IPS-15b (cell line): ENCODE measurements around the gene SIGMAR1.

Experiments used
- H3K27me3 ChIP-seq: one replicate; pipeline ENCODE4 v1.6.1; 2013; ENCODE audit warnings: low read length; ENCODE audit not compliant: control insufficient read depth, insufficient read depth
- H3K36me3 ChIP-seq: one replicate; pipeline ENCODE4 v1.6.1; 2013; ENCODE audit warnings: low read length; ENCODE audit not compliant: control insufficient read depth, insufficient read depth
- H3K4me1 ChIP-seq: one replicate; pipeline ENCODE4 v1.6.1; 2013; ENCODE audit warnings: mild to moderate bottlenecking, low read length; ENCODE audit not compliant: control insufficient read depth, insufficient read depth
- H3K4me3 ChIP-seq: one replicate; pipeline ENCODE4 v1.5.1; 2013; ENCODE audit warnings: low read depth, low read length
- H3K9ac ChIP-seq: one replicate; pipeline ENCODE4 v1.6.1; 2013; ENCODE audit warnings: low read depth, mild to moderate bottlenecking, low read length
- H3K9me3 ChIP-seq: one replicate; pipeline ENCODE4 v1.6.1; 2013; ENCODE audit warnings: mild to moderate bottlenecking, low read length; ENCODE audit not compliant: control insufficient read depth, insufficient read depth

Gene SIGMAR1

GRCh38 chr9:34637356-34638137 lies at the start of gene SIGMAR1:
SIGMAR1 (minus strand) TSS chr9:34637787; CDS start chr9:34637697, 90 bp downstream.
- Histone ChIP-seq H3K9me3 (no peaks in the 10 kb centered on the region), H3K4me1 (peaks cover 8% of the 10 kb centered on the region), H3K36me3 (peaks cover 7% of the 10 kb centered on the region), H3K9ac (peak within 1 kb of the TSS; percentile 79), H3K4me3 (peak within 1 kb of the TSS; percentile 80), H3K27me3 (peaks cover 11% of the 10 kb centered on the region)

GRCh38 chr9:34686732-34687131 lies 49.1 kb upstream of the SIGMAR1 start:
- Histone ChIP-seq H3K27me3 (peaks cover 2% of the 10 kb centered on the region), H3K36me3 (no peaks in the 10 kb centered on the region), H3K9ac (no peak overlapping the region), H3K4me1 (no peaks in the 10 kb centered on the region), H3K9me3 (no peaks in the 10 kb centered on the region), H3K4me3 (no peak overlapping the region)

- H3K27me3 ChIP-seq = peaks cover 2% of the 10 kb centered on the region
- no peaks in the 10 kb centered on the region for H3K4me1 ChIP-seq
- no peak overlapping the region for H3K4me3 ChIP-seq
- no peak overlapping the region for H3K9ac ChIP-seq
- no peaks in the 10 kb centered on the region for H3K9me3 ChIP-seq
- no peaks in the 10 kb centered on the region for H3K36me3 ChIP-seq
Measured at GRCh38 chr9:34686231-34686630, 48.6 kb upstream of the SIGMAR1 start.

GRCh38 chr9:34685591-34685990 lies 48.0 kb upstream of the SIGMAR1 start:
- no peaks in the 10 kb centered on the region for H3K4me1 ChIP-seq
- H3K36me3 ChIP-seq = no peaks in the 10 kb centered on the region
- peaks cover 2% of the 10 kb centered on the region for H3K27me3 ChIP-seq
- H3K9ac ChIP-seq = no peak overlapping the region
- no peak overlapping the region for H3K4me3 ChIP-seq
- no peaks in the 10 kb centered on the region for H3K9me3 ChIP-seq

GRCh38 chr9:34684816-34685215 lies 47.2 kb upstream of the SIGMAR1 start:
- H3K4me3 ChIP-seq = no peak overlapping the region
- no peaks in the 10 kb centered on the region for H3K9me3 ChIP-seq
- H3K9ac ChIP-seq = no peak overlapping the region
- H3K4me1 ChIP-seq = no peaks in the 10 kb centered on the region
- H3K27me3 ChIP-seq = peaks cover 2% of the 10 kb centered on the region
- H3K36me3 ChIP-seq = no peaks in the 10 kb centered on the region

GRCh38 chr9:34684145-34684544 lies 46.6 kb upstream of the SIGMAR1 start:
- Histone ChIP-seq H3K4me3 (no peak overlapping the region), H3K9ac (no peak overlapping the region), H3K9me3 (no peaks in the 10 kb centered on the region), H3K36me3 (no peaks in the 10 kb centered on the region), H3K27me3 (peaks cover 2% of the 10 kb centered on the region), H3K4me1 (no peaks in the 10 kb centered on the region)

GRCh38 chr9:34675869-34676268 lies 38.3 kb upstream of the SIGMAR1 start:
- Histone ChIP-seq H3K9me3 (no peaks in the 10 kb centered on the region), H3K4me1 (no peaks in the 10 kb centered on the region), H3K9ac (no peak overlapping the region), H3K36me3 (no peaks in the 10 kb centered on the region), H3K27me3 (no peaks in the 10 kb centered on the region), H3K4me3 (no peak overlapping the region)

GRCh38 chr9:34675048-34675714 lies 37.6 kb upstream of the SIGMAR1 start:
- H3K4me1 ChIP-seq = no peaks in the 10 kb centered on the region
- no peaks in the 10 kb centered on the region for H3K9me3 ChIP-seq

GRCh38 chr9:34674440-34674839 lies 36.9 kb upstream of the SIGMAR1 start:
- Histone ChIP-seq H3K4me3 (no peak overlapping the region), H3K9me3 (no peaks in the 10 kb centered on the region), H3K9ac (no peak overlapping the region), H3K4me1 (no peaks in the 10 kb centered on the region), H3K27me3 (no peaks in the 10 kb centered on the region), H3K36me3 (no peaks in the 10 kb centered on the region)

More at GRCh38 chr9:34675048-34675714, 37.6 kb upstream of the SIGMAR1 start:
- H3K36me3 ChIP-seq = no peaks in the 10 kb centered on the region
- H3K4me3 ChIP-seq = no peak overlapping the region
- no peaks in the 10 kb centered on the region for H3K27me3 ChIP-seq
- no peak overlapping the region for H3K9ac ChIP-seq

GRCh38 chr9:34671307-34671706 lies 33.7 kb upstream of the SIGMAR1 start:
- H3K9me3 ChIP-seq = no peaks in the 10 kb centered on the region
- H3K4me3 ChIP-seq = no peak overlapping the region
- peaks cover 3% of the 10 kb centered on the region for H3K36me3 ChIP-seq
- no peak overlapping the region for H3K9ac ChIP-seq
- no peaks in the 10 kb centered on the region for H3K4me1 ChIP-seq
- no peaks in the 10 kb centered on the region for H3K27me3 ChIP-seq

GRCh38 chr9:34669809-34670562 lies 32.4 kb upstream of the SIGMAR1 start:
- Histone ChIP-seq H3K9me3 (no peaks in the 10 kb centered on the region), H3K4me3 (no peak overlapping the region), H3K27me3 (no peaks in the 10 kb centered on the region), H3K9ac (no peak overlapping the region), H3K4me1 (no peaks in the 10 kb centered on the region), H3K36me3 (peaks cover 3% of the 10 kb centered on the region)
